GM21737 (cell line): ENCODE data around the gene ADARB2.
A peak's percentile ranks its signal among the peaks of the same experiment; 100 is the strongest.

Experiments used
- ATAC-seq: cut with Tn5 transposase; IDR thresholded peaks from one replicate; pipeline ENCODE4 v1.9.1; 2021; ENCODE audit warnings: mild to moderate bottlenecking, moderate library complexity; ENCODE audit not compliant: unreplicated experiment

Gene ADARB2

DNA sequence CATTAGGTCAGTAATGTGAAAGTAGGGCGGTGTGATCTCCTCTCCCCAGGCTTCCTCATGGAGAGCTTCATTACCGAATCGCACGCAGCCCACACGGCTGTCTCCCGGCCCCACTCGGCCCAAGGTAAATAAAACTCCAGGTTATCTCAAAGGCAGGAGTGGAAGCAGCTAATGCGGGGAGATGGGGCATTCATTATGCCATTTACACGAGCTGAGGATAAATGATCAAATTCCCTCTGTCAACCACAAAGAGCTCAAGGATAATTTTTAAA is 93.5 kb downstream of the ADARB2 start:
- no peak for ATAC-seq

DNA sequence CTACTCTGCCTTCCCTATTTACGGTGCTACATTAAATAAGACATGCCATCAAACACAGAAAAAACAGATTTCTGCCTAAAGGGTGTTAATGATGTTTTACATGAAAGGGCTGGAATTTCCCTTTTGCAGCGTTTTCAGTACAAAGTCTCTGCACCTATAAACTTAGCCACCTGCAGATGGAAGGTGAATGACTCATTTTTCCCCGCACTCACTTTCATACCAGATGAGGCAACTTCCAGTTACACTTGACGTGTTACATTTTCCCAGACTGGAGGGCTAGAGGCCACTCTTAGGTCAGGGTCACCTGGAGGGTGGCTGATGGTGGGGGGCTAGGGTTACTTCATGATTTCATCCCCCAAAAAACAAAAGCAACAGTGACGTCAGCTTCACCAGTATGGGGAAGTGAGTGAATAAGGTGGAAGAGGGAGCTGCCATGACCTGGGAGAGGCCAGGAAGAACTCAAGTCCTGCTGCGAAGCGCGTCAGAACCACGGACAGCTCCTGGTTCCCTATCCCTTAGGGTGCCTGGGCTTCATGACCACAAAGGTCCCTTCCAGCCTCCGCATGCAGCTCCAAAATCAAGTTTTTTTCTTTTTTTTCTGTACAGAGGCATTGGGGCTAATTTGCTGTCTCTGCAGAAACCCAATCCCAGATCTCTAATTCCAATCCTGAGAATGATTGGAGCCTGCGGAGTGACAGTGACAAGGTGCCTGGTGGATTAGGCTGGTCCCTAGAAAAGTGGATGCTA is 94.0 kb downstream of the ADARB2 start:
- peak; percentile 76 for ATAC-seq

DNA sequence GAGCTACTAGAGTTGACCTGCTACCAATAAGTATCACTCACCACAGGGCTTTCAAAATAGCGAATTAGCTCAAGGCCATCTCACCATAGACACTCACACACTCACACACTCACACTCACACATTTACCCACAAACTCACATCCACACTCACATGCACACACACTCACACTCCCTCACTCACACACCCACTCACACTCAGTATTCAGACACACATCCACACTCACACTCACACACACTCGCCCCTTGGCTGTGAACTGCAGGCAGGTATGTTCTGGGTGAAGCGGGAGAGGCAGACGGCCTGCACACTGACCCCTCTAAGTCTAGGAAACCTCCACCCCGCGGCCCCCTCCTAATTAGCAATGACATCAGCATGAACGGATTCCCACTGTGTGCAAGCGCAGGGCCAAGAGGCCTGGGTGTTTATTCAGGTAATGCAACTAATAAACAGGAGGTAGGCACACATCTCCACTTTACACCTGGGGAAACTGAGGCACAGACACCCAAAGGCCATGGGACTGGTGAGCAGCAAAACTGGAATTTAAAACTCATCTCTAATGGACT is 94.6 kb downstream of the ADARB2 start:
- no peak for ATAC-seq

DNA sequence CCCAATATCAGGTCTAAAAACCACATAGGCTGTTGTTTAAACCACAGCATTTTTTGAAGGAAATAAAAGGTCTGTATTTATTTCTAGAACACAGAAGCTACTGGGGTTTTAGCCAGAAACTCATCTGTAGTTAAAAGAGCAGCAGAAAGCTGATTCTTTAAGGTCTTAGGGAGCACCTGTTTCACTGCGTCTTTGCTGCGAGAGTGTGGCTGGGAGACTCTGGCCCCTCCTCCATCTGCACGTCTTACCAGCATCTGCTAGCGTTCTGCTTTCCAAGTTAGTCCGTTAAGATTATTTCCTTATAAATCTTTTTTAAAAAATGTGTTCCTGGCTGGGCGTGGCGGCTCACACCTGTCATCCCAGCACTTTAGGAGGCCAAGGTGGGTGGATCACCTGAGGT is 95.9 kb downstream of the ADARB2 start:
- ATAC-seq, result no peak

DNA sequence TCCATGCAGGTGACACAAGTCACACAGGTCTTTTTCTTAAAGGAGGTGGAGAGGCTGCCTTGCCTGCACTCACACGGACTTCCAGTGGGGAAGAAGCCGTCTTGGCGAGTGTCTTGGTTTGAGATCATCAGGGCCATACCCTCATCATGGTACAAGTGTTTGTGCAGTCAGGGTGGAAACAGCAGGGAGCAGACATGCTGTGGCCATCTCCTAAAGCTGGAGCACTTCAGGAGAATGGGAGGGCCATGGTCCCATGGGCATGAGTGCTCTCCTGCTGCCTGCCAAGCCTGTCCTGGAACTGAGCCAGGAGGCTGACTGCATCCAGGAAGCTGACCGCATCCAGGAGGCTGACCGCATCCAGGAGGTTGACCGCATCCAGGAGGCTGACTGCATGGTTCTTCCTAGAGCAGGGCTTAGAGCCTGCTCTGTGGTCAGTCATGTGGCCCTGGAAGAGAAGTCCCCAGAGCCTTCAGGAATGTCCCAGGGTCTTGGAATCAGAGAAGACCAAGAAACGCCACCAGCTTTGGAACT is 98.4 kb downstream of the ADARB2 start:
- ATAC-seq, result no peak

DNA sequence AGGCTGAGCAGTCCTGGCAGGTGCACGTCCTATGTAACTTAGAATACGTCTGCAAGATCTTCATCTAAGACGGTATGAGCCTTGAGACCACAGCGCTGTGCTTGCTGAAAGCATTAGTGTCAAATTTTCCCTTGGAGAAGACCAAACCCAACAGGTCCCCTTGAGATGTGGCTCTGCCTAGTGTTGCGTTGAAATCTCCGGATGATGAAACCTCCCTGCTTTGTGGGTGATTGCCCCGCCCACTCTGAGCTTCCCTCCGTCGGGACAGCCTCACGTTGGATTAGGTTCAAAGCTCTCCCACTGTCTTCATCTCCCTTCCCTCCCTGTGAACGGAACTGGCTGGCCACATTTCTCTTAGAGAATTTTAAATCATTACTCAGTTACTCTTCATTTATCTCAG is 102.0 kb downstream of the ADARB2 start:
- ATAC-seq, result no peak

DNA sequence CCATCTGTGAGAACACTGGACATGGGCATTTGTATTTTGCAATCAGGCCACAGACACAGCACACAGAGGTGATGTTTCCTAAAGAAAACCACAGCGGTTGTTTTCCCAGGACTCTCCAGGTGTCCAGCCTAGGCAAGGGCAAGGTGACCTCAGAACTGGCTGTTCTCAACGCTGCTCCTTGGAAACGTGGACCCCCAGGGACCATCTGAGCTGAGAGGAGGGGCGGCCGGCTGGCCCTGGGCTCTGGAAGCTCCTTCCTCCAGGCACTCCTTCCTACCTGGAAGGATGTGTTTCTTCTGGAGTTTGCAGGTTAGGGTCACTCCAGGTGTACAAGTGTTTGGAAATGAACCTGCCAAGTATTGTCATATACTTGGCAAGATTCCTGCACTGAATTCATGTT is 103.1 kb downstream of the ADARB2 start:
- no peak for ATAC-seq

DNA sequence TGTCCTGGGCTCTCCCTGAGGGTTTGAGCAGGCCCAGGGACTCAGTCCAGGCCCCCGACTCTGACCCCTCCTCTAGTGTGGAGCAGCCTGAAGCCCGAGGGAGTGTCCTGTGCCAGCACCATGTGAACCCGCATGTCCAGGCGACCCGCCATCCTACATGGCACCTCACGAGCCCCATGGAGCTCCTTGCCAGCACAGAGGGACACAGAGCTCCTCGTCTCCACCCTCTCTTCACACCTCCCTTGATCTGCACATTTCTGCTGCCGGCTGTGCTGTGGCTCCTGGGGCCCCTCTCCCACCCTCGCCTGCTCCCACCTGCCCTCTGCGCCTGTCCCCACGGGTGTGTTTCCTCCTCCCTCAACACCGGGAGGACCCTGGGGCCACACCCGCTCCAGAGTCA is 103.5 kb downstream of the ADARB2 start:
- no peak for ATAC-seq

DNA sequence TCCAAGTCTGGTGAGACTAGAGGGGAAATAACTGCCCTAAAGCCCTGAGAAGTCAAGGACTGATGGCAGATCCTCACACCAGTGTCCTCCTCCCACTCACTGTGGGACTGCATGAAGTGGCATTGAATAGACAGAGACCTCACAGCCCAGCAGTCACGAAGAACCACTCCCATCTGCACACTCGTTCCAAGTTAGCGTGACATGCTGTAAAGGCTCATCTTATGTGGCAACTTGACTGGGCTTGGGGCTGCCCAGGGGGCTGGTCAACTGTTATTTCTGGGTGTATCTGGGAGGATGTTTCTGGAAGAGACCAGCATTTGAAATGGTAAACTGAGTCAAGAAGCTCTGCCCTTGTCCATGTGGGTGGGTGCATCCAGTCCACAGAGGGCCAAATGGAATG is 104.7 kb downstream of the ADARB2 start:
- ATAC-seq, result no peak

DNA sequence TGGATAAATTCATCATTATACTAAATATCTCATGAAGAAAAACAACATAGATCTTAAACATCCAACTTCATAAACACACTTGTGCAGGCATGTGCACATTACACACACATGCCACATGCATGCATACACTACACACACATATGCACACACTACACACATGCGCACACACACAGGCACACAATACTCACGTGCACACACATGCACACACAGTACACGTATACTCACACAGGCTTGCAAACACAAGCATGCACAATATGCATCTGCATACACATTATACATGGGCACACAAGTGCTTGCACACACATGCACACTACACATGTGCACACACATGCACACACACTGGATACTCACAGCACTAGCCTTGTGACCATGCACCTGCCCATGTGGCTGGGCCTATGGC is 105.2 kb downstream of the ADARB2 start:
- ATAC-seq, result no peak

DNA sequence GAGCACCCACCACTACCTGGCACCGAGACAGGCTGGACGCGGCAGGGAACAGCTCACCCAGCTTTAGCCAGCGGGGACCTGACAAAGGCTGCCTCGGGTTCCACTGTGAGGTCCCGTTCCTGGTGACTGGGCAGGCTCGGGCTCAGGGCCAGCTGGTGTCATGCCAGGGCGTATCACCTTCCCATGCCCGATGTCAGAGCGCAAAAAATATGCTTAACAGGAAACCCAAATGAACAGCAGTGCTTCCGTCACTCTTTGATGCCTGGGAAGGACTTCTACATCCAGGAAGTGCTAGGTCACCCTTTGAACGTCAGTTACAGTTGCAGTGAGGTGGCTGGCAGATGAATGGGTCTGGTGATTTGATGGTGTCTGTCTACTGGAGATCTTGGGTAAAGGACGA is 106.0 kb downstream of the ADARB2 start:
- ATAC-seq, result no peak

DNA sequence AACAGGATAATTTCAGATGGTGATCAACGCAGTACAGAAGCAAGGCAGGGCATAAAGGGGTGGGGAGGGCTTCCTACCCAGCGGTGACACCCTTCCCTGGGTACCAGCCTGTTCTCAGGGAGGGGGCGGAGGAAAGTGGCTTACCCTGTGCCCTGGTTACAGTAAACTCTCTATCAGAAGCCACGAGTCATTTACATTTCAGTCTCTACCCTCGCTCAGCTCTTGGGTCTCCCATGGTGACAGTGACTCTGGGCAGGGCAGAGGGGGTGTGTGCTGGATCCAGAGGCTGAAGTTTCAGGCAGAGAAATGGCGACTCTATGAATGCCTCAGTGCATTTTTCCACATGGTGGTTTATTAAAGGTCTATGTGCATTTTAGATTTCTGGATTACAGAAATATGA is 107.0 kb downstream of the ADARB2 start:
- ATAC-seq, result no peak

DNA sequence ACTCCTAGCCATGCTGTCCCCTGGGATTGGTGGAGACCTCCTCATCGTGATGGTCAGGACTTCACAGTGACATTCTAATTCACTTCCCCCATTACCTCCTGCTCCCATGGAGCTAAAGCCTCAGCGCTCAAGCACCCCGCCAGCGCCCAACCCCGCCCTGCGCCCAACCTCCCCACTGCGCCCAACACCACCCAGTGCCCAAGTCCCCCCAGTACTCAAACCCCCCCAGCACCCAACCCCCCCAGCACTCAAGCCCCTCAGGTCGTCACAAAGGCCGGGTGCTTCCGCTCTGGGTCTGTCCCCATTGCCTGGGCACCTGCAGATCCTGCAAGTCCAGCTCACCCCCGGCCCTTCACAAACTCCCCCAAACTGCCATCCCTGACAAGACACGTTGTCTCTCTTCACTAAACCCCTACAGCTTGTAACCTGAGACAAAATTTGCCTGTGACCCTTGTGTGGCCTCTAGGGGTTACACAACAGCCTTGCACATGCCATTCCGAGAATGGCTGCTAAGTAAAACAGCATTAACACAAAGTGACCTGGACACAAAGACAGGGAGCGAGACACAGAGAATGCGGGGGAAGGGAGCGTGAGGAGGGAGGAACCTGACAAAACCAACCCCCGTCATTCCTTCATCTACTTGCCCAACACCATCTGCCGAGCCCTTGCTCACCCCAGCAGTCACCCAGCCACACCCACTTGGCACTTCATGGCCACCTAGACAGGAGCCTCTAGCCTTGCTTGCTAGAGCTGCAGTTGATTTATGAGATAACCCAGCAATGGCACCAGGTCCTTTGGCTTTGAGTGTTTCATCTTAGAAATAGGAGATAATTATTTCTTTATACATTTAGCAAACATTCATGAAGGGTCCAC is 107.8 kb downstream of the ADARB2 start:
- no peak for ATAC-seq

DNA sequence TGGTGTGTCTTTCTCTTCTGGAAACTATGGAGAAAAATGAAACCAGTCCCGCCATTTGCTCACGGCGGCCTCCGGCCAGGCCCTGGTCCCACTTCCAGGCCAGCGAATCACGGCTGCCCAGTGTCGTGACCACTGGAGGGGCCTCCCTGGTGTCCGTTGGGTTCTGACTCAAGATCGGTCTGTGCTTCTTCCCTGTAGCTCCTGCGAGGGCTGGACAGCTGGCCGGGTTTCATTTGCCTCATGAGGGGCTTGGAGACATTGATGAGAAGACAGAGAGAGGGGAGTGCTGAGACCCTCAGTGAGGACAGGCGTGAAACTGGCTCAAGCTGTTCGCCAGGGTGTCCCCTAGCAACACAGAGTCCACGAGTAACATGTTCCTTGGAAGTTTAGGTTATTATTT is 108.6 kb downstream of the ADARB2 start:
- no peak for ATAC-seq

DNA sequence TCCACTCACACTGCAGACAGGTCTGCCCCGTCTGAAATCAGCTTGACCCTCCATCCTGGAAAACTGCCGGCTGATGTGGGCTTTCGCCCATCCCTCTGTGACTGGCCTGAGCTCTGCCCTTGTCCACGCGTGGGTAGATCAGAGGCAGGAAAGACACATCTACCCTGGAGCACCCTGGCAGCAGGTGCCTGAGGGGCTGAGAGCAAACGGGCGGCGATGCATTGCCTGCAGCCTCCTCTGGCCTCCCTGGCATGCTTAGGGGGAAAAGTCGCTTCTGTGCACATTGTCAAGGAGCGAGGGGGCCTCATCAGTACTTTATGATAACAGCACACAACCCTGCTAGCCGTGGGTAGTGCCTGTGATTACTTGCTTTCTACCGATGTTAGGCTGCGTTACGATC is 109.4 kb downstream of the ADARB2 start:
- no peak for ATAC-seq

DNA sequence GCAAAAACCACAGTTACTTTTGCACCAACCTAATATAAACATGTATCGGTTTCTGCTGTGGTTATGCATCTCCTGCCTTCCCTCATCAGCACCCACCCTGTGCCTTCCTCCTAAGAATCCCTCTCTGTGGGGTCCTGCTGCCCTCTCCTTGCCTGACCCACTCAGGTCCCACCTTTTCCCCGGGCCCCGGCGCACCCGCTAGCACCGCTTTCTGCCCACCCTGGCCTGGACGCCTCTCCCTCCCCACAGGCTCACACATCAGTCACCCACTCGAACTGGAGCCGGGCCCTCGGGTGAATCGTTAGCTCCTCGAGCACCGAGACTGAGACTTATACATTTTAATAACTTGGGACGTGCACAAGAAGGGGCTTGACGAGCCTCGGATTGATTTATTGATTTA is 110.5 kb downstream of the ADARB2 start:
- no peak for ATAC-seq

DNA sequence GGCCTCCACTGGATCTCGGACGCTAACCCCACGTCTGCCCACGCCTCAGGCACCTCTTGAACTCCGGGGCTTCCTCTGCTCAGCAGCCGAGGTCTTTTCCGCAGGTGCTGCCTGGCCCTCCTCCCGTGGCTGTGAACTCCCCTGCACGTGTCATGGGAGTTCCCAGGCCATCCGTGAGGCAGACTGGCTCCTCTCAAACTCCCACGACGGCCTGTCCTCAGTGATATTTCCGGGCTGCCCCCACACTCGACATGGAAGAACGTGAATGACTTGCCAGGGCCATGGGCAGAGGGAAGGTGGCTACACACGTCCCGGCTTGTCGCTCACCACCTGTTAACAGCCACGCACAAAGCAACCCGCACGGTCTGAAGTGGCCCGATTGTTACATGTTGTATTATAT is 110.9 kb downstream of the ADARB2 start:
- ATAC-seq, result no peak

DNA sequence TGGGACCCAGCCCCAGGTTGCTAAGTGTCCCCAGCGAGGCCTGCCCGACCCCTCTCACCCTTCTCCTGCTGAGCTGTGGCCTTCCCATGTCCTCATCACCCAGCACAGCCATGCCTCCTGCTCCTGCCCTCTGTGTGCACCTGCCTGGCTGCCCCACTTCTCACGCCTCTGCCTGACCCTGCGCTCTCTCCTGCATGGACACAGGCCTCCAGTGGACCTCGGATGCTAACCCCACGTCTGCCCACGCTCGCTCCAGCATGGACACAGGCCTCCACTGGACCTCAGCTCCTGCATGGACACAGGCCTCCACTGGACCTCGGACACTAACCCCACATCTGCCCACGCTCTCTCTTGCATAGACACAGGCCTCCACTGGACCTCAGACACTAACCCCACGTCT is 111.6 kb downstream of the ADARB2 start:
- no peak for ATAC-seq

DNA sequence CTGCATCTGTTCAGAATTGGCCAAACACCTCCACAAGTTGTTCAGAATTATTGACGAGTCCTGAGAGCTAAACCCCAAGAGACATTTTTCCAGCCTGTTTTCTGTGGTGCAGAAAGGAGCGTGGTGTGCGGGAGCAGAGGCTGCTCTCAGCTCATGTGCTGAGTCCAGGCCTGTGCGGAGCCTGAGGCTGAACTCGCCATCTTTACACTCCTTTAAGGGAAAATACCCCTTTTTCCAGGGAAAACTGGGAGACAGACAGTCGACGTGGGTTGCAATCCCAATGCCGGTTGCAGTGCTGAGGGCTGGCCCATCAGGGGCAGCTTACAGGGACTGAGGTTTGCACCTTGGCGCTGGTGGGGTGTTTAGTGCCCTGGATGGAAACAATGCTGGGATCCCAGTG is 112.2 kb downstream of the ADARB2 start:
- no peak for ATAC-seq

DNA sequence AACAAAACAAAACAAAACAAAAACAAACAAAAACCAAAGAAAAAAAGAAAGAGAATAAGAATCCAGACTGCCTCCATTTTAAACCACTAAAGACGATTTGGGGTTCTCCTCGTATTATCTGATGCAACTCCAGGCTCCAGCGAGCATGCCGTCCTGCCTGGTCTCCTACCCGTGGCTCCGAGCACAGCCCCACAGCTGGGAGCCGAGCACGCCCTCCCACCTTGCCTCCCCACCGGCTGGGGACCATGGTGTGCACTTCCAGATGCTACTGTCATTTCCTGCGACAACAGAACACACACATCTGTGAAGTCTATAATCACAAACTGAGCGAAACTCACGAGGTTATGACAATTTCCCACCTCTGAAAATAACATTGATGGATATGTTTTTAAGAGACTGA is 113.1 kb downstream of the ADARB2 start:
- no peak for ATAC-seq

DNA sequence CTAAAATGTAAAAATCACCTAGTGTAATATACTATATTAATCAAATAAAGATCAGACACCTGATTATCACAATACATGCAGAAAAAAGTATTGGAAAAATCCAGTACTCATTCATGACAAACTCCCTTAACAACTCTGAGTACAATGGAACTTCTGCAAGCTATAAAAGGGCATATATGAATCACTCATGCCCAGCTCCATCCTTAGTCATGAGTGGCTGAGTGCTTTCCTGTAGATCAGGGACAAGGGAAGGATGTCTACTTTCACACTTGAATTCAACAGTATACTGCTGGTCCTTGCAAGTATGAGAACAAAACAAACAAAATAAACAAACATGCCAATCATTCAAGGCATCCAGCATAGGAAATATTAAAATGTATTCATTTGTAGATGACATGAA is 116.5 kb downstream of the ADARB2 start:
- no peak for ATAC-seq
